HepG2 (cell line): ENCODE results near the gene TUBA4B. TPM values are rescaled to one million over a fixed set of nuclear protein-coding genes. Genes with fewer than 3 reads are reported as not detected.
A peak's percentile ranks its signal among the peaks of the same experiment; 100 is the strongest.

ENCODE experiments used
- AHR ChIP-seq: IDR thresholded peaks from 2 replicates; pipeline ENCODE4 v1.6.1; 2018; ENCODE audit warnings: missing genetic modification reagents, missing compliant biosample characterization
- ARNT ChIP-seq: fragments of 450-650 bp; IDR thresholded peaks from 2 replicates; pipeline ENCODE4 v1.6.1; 2017
- ATF3 ChIP-seq: sonication (generic); formaldehyde crosslinking; IDR thresholded peaks from 2 replicates; pipeline ENCODE4 v1.4.0; 2020; ENCODE audit warnings: missing genetic modification reagents
- ATF6 ChIP-seq: sonication (generic); formaldehyde crosslinking; conservative IDR thresholded peaks from 2 replicates; pipeline ENCODE4 v1.4.0; 2020; ENCODE audit warnings: missing genetic modification reagents
- ATF7 ChIP-seq, 2 experiments: fragments of 450-650 bp in 1 of 2; sonication (generic) in 1 of 2; formaldehyde crosslinking in 1 of 2; IDR thresholded peaks; 2 replicates each; pipeline versions ENCODE4 v1.4.0 to v1.6.1; 2016 to 2020; ENCODE audit warnings: antibody characterized with exemption in 1 of 2, mild to moderate bottlenecking in 1 of 2, missing genetic modification reagents in 1 of 2
- BORCS8-MEF2B ChIP-seq: sonication (generic); formaldehyde crosslinking; IDR thresholded peaks from 2 replicates; pipeline ENCODE4 v1.8.0; 2022; ENCODE audit warnings: mild to moderate bottlenecking, missing genetic modification reagents
- EED ChIP-seq: sonication (generic); formaldehyde crosslinking; IDR thresholded peaks from 2 replicates; pipeline ENCODE4 v1.5.0; 2020; ENCODE audit warnings: mild to moderate bottlenecking, missing genetic modification reagents
- GTF2F1 ChIP-seq: fragments of 150-350 bp; IDR thresholded peaks from 2 replicates; pipeline ENCODE4 v1.6.1; 2014; ENCODE audit warnings: low read length
- HCFC1 ChIP-seq: fragments of 150-350 bp; IDR thresholded peaks from 2 replicates; pipeline ENCODE4 v1.6.1; 2014; ENCODE audit warnings: low read depth, low read length
- JDP2 ChIP-seq: sonication (generic); formaldehyde crosslinking; IDR thresholded peaks from 2 replicates; pipeline ENCODE4 v1.8.1; 2022; ENCODE audit warnings: missing genetic modification reagents, borderline replicate concordance
- JUN ChIP-seq: sonication (generic); formaldehyde crosslinking; IDR thresholded peaks from 2 replicates; pipeline ENCODE4 v1.4.0; 2020; ENCODE audit warnings: mild to moderate bottlenecking, missing genetic modification reagents
- MAFF ChIP-seq: IDR thresholded peaks from 2 replicates; pipeline ENCODE4 v1.6.1; 2011; ENCODE audit warnings: low read depth, low read length, improper control_type of control experiment
- PCBP1 ChIP-seq: fragments of 200-400 bp; formaldehyde crosslinking; IDR thresholded peaks from 2 replicates; pipeline ENCODE4 v1.6.1; 2017; ENCODE audit warnings: mild to moderate bottlenecking, low read depth, low read length, borderline replicate concordance
- PITX1 ChIP-seq: sonication (generic); formaldehyde crosslinking; IDR thresholded peaks from 2 replicates; pipeline ENCODE4 v1.5.1; 2020; ENCODE audit warnings: mild to moderate bottlenecking, missing genetic modification reagents
- RBM22 ChIP-seq: fragments of 200-400 bp; formaldehyde crosslinking; optimal IDR thresholded peaks from 2 replicates; pipeline ENCODE3; 2017; ENCODE audit warnings: mild to moderate bottlenecking, low read length, moderate library complexity
- REPIN1 ChIP-seq: sonication (generic); formaldehyde crosslinking; IDR thresholded peaks from 2 replicates; pipeline ENCODE4 v1.8.0; 2022; ENCODE audit warnings: missing genetic modification reagents, low read depth, mild to moderate bottlenecking, borderline replicate concordance
- RFX3 ChIP-seq: IDR thresholded peaks from 2 replicates; pipeline ENCODE4 v1.6.1; 2016; ENCODE audit warnings: missing biosample characterization, missing genetic modification reagents
- RXRA ChIP-seq: sonication (generic); formaldehyde crosslinking; IDR thresholded peaks from 2 replicates; pipeline ENCODE4 v1.5.1; 2020; ENCODE audit warnings: missing genetic modification reagents
- SALL1 ChIP-seq: sonication (generic); formaldehyde crosslinking; IDR thresholded peaks from 2 replicates; pipeline ENCODE4 v1.8.0; 2022; ENCODE audit warnings: mild to moderate bottlenecking, missing genetic modification reagents
- SETDB1 ChIP-seq: sonication (generic); formaldehyde crosslinking; IDR thresholded peaks from 2 replicates; pipeline ENCODE4 v1.5.1; 2020; ENCODE audit warnings: missing genetic modification reagents, mild to moderate bottlenecking, borderline replicate concordance
- SNRNP70 ChIP-seq: fragments of 200-400 bp; formaldehyde crosslinking; IDR thresholded peaks from 2 replicates; pipeline ENCODE4 v1.6.1; 2017; ENCODE audit warnings: mild to moderate bottlenecking, low read depth, low read length, moderate library complexity
- TRAFD1 ChIP-seq: sonication (generic); formaldehyde crosslinking; IDR thresholded peaks from 2 replicates; pipeline ENCODE4 v1.5.1; 2020; ENCODE audit warnings: missing genetic modification reagents, mild to moderate bottlenecking, borderline replicate concordance
- ZBTB14 ChIP-seq: sonication (generic); formaldehyde crosslinking; IDR thresholded peaks from 2 replicates; pipeline ENCODE4 v1.4.0; 2020; ENCODE audit warnings: missing genetic modification reagents
- ZKSCAN1 ChIP-seq: fragments of 150-350 bp; IDR thresholded peaks from 2 replicates; pipeline ENCODE4 v1.6.1; 2014; ENCODE audit warnings: low read length
- ZNF430 ChIP-seq: sonication (generic); formaldehyde crosslinking; IDR thresholded peaks from 2 replicates; pipeline ENCODE4 v1.9.0; 2021; ENCODE audit warnings: mild to moderate bottlenecking, missing genetic modification reagents
- ZNF703 ChIP-seq: sonication (generic); formaldehyde crosslinking; IDR thresholded peaks from 2 replicates; pipeline ENCODE4 v1.5.1; 2020; ENCODE audit warnings: missing genetic modification reagents, mild to moderate bottlenecking, moderate library complexity, borderline replicate concordance
- polyA plus RNA-seq, 8 experiments: library from polyadenylated mRNA; depleted of rRNA in 3 of 8; stranded (reverse) in 7 of 8; unstranded in 1 of 8; fragments of >200 nt; fragmentation: Illumina TruSeq in 4 of 8; extraction: Trizol in 4 of 8; gene quantifications; 2 replicates each; pipeline versions ENCODE4 v1.2.1 to v1.2.3, GENCODE V29; 2011 to 2016; ENCODE audit warnings: low read depth in 4 of 8, missing spikeins in 1 of 8, mixed read lengths in 1 of 8; ENCODE audit not compliant: insufficient read depth in 1 of 8
- total RNA-seq, 5 experiments: library from RNA; depleted of rRNA; stranded (reverse); fragments of >200 nt; fragmentation: Illumina TruSeq; extraction: Trizol; gene quantifications; 2 replicates each; pipeline ENCODE4 v1.2.3, GENCODE V29; 2016; ENCODE audit warnings: low read depth in 1 of 5

Gene TUBA4B
- total and polyA plus RNA-seq, 2 of the 13 experiments (the other 11 are each of a cell fraction or from before 2014, with no cell fraction given) = 0.18 to 0.22 TPM

GRCh38 chr2:219279151-219279915, 26.3 kb downstream of the TUBA4B start, which contains the start of gene DNAJB2 (continued):
- TF ChIP-seq SETDB1 (CRISPR knock-in tag) = no peak
- TF ChIP-seq RFX3 (CRISPR knock-in tag) = no peak
- peak; percentile 45; the same call in 1 of the 2 replicates for TF ChIP-seq ZNF430 (CRISPR knock-in tag)
- peak; percentile 77 for TF ChIP-seq ATF3 (CRISPR knock-in tag)
- peak; percentile 92 for TF ChIP-seq SALL1 (CRISPR knock-in tag)
- peak; percentile 54 for TF ChIP-seq ATF7 (IDR thresholded peaks at IDR 0.05)
- TF ChIP-seq ATF7 (CRISPR knock-in tag; IDR thresholded peaks at IDR 0.05) = peak; percentile 86; the same call in 1 of the 2 replicates
- no peak for TF ChIP-seq PCBP1
- peak; percentile 36; the same call in 1 of the 2 replicates for TF ChIP-seq HCFC1
- no peak; the same call in none of the 2 replicates for TF ChIP-seq RXRA (CRISPR knock-in tag)
- TF ChIP-seq PITX1 (CRISPR knock-in tag) = peak; percentile 30; the same call in 1 of the 2 replicates
- TF ChIP-seq ARNT = no peak
- no peak for TF ChIP-seq ZKSCAN1
- no peak for TF ChIP-seq RBM22
- TF ChIP-seq JUN (CRISPR knock-in tag) = peak; percentile 71; the same call in 1 of the 2 replicates
- TF ChIP-seq BORCS8-MEF2B (CRISPR knock-in tag) = peak; percentile 81; the same call in 1 of the 2 replicates
- no peak; the same call in 1 of the 2 replicates for TF ChIP-seq REPIN1 (CRISPR knock-in tag)
- TF ChIP-seq AHR (CRISPR knock-in tag) = no peak
- peak; percentile 33; the same call in 1 of the 2 replicates for TF ChIP-seq ZBTB14 (CRISPR knock-in tag)
- TF ChIP-seq ATF6 (CRISPR knock-in tag) = 0 out of 2 replicates have a peak, but pooled peaks have one; percentile 59
- TF ChIP-seq JDP2 = no peak; the same call in 1 of the 2 replicates
- 0 out of 2 replicates have a peak, but pooled peaks have one; percentile 35 for TF ChIP-seq ZNF703 (CRISPR knock-in tag)
- no peak; the same call in 1 of the 2 replicates for TF ChIP-seq EED (CRISPR knock-in tag)
- TF ChIP-seq TRAFD1 (CRISPR knock-in tag) = no peak
- TF ChIP-seq GTF2F1 = no peak
- no peak for TF ChIP-seq MAFF
- no peak for TF ChIP-seq SNRNP70
